ENCODE results near the gene GOLGA8F.
"Not testable (repeated sequence)": the region's sequence is repeated elsewhere in the genome, so short reads cannot be mapped to it uniquely, and the experiment has no call there.

Gene GOLGA8F, protein sequence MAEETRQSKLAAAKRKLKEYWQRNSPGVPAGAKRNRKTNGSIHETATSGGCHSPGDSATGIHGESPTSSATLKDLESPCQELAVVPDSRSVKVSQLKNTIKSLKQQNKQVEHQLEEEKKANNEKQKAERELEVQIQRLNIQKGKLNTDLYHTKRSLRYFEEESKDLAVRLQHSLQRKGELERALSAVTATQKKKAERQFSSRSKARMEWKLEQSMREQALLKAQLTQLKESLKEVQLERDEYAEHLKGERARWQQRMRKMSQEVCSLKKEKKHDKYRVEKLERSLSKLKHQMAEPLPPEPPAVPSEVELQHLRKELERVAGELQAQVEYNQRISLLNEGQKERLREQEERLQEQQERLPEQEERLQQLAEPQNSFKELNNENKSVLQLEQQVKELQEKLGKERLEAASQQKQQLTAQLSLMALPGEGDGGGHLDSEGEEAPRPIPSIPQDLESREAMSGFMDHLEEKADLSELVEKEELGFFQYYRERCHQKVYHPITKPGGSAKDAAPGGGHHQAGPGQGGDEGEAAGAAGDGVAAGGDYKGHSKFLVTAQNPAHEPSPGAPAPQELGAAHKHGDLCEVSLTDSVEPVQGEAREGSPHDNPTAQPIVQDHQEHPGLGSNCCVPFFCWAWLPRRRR

DNA sequence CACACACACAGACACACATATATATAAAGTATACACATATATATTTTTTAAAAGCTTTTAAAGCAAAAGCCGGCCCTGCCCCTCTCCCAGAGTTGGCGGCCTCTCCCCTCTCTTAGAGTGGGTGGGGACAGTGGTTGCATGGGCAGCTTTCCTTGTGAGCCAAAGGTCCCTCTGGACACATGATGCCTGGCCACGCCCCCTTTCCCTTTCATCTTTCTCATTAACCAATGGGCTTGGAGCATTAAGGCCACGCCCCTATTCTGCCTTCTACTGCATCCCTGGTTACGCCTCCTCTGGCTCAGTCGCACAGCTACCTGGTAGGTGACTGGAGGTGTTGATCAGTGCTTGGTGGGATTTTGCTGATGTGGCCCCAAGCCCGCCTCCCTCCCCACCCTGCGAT is at the start of gene GOLGA8F:
Gene GOLGA8F (plus strand): TSS at position 301 of the 400 bp plus-strand sequence. CDS start 98 bp downstream, at position 399.
- DNase-seq, result not testable (repeated sequence)

DNA sequence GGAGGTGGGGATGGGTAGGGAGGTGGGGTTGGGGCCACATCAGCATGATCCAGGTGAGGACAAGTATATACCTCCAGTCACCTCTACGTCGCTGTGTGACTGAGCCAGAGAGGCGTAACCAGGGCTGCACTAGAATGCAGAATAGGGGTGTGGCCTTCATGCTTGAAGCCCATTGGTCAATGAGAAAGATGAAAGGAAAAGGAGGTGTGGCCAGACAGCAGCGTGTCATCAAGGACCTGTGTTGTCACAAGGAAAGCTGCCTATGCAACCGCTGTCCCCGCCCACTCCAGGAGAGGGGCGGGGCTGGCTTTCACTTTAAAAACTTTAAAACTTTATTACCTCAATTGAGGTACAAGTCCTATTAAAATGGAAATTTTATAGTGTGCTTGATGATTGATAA is 20.5 kb upstream of the GOLGA8F start, which contains the start of gene GOLGA6L24:
Gene GOLGA6L24 (minus strand): TSS at position 101 of the 400 bp plus-strand sequence. CDS start 61 bp downstream, at position 40.
- DNase-seq, result not testable (repeated sequence)

DNA sequence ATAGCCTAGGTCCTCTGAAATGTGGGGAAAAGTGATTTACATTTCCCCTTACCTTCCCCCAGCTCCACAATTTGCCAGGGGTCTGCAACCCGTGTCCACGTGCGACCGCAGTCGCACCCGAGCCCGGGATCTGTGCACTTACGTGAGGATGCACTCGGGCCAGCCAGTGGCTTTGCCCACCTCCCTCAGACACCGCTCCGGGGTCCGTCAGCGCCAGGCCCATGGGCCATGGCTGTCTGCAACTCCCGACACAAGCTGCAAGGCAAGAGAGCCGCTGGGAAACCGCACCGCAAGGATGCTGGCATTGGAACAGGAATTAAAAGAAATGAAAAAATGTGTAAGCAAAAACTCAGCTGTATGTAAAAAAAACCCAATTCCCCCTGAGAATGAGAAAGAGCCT is 13.0 kb upstream of the GOLGA8F start:
- DNase-seq, result not testable (repeated sequence)

DNA sequence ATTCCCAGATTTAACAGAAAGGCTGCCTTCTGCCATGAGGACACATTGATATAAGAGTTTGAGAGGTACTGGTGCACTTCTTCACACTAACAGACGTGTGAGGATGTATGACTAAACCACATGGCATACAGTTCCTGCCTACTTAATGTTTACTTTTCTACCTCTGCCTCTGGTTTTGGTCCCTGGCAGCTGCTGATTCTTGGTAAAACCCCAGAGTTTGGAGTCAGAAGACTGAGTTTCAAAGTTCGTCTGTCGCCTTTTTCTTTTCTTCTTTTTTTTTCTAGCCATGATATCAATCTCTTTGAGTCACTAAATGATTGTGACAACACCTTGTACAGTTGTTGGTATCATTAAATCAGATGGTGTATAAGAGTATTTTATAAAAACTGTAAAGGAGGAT is 1.6 kb downstream of the GOLGA8F start:
- DNase-seq, result not testable (repeated sequence)

DNA sequence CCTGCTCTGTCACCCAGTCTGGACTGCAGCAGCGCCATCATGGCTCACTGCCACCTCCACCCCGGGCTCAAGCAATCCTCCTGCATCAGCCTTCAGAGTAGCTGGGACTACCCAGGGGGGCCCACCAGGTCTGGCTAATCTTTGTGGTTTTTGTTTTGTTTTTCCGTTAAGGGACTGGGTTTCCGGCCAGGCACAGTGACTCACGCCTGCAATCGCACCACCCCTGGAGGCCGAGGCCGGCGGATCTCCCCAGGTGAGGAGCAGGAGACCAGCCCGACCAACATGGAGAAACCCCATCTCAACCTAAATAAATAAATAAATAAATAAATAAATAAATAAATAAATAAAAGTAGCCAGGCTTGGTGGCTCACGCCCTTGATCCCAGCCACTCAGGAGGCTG is 17.6 kb downstream of the GOLGA8F start:
- DNase-seq, result not testable (repeated sequence)

DNA sequence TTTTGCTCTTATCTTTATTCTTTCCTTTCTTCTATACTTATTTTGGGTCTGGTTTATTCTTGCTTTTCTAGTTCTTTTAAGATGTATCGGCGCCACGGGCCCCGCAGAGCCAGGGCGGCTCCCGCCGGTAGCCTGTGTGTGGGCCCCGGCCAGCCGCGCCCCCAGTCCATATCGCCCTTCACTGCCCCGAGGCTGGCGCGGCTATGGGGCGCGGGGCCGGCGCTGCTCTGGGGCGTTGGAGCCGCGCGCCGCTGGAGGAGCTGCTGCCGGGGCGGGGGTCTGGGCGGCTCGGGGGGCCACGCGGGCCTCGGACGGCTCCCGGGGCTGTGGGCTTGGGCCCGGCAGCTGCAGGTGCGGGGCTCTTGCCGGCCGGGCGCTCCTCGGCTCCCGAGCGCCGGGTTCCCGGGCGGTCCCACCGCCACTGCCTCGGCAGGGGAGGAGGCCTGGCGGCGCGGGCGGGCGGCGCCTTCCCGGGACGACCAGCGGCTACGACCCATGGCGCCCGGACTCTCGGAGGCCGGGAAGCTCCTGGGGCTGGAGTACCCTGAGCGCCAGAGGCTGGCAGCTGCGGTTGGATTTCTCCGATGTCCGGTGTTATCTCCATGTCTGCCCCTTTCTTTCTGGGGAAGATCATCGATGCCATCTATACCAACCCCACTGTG is 24.4 kb downstream of the GOLGA8F start:
- not testable (repeated sequence) for DNase-seq

DNA sequence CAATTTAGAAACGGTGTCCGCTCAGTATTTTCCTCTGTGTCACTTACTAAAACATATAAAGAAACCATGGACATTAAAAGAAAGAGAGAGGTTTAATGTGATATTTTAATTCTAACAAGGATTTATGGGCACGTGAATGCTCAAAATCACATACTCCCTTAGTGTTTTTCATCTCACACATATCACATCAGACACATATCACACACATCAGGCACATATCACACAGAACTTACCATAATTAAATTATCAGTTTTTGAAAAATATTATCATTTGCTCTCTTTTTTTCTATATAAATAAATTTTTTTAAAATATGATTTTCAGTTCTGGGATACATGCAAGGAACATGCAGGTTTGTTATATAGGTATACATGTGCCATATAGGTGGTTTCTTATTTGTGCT is 42.0 kb downstream of the GOLGA8F start:
- peak; percentile 1 for DNase-seq

DNA sequence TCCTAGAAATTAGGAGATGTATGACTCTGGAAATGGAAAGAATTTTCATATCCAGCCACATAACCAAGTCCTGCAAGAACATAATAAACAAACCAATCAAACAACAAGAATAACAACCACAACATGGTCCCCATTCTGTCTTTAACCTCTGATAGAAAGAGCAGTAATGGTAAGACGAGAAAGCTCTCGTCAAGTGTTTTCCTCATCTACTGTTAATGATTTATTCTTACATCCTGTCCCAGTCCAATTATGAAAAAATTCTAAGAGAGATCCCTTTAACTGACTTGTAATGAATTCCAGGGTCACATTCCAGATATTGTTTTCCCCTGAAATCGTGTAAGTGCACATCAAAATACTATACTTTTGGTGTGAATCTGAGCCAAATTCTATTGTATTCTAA is 57.1 kb downstream of the GOLGA8F start:
- DNase-seq, result not testable (repeated sequence)

Measured in hematopoietic multipotent progenitor cell treated with erythropoietin and hydrocortisone succinate and interleukin-3 and kit ligand, for 8 days (in vitro differentiated cells).